Measurements from ENCODE around the gene MSANTD7.

DNA sequence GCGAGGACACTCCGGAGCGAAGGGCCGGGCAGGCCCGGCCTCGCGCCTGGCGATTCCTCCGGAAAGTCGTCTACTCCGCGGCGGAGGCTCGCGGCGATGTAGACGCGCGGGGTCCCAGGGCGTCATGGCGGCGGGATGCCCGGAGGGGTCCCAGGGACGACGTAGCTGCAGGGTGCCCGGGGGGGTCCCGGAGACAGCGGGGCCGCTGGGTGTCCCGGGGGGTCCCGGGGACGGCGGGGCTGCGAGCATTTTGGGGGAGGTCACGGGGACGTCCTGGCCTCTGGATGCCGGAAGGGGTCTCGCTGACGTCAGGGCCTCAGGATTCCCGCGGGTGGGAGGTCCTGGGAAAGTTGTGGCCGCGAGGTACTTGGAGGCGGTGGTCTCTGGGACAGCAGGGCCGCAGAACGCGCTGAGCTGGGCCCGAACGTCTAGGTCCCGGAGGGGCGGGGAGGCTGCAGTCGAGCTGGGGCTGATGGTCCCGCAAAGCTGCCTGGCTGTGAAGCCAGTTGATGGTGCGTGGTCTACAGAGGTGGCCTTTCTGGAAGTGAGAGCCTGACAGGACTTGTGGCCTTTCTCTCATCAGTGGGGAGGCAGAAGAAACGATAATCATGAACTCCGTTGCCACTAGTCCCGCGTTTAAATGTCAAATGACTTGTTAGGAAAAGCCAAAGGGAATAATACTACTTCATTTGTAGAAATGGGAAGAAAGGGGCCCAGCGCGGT is 637 bp downstream of the MSANTD7 start:
- TF ChIP-seq, protein P1, sequence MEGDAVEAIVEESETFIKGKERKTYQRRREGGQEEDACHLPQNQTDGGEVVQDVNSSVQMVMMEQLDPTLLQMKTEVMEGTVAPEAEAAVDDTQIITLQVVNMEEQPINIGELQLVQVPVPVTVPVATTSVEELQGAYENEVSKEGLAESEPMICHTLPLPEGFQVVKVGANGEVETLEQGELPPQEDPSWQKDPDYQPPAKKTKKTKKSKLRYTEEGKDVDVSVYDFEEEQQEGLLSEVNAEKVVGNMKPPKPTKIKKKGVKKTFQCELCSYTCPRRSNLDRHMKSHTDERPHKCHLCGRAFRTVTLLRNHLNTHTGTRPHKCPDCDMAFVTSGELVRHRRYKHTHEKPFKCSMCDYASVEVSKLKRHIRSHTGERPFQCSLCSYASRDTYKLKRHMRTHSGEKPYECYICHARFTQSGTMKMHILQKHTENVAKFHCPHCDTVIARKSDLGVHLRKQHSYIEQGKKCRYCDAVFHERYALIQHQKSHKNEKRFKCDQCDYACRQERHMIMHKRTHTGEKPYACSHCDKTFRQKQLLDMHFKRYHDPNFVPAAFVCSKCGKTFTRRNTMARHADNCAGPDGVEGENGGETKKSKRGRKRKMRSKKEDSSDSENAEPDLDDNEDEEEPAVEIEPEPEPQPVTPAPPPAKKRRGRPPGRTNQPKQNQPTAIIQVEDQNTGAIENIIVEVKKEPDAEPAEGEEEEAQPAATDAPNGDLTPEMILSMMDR (IDR thresholded peaks at IDR 0.05; ENCODE audit: low read length), result no peak
- no peak for TF ChIP-seq EZH2 (IDR thresholded peaks at IDR 0.05; ENCODE audit: borderline replicate concordance, low read length)
